Panc1 (cell line): ENCODE measurements around the gene PIK3CD. TPM values are rescaled to one million over a fixed set of nuclear protein-coding genes. Genes with fewer than 3 reads are reported as not detected.
A peak's percentile ranks its signal among the peaks of the same experiment; 100 is the strongest.

ENCODE experiments used
- ATAC-seq: fragments of 200-7000 bp; cut with Tn5 transposase; 2 replicates; pipeline ENCODE4 v1.9.1; 2020; ENCODE audit warnings: mild to moderate bottlenecking, moderate library complexity
- BruUV-seq: library from RNA; stranded (reverse); fragments of 400-500 nt; replicated peaks from 2 replicates; lab custom pipeline; 2021; lab: Mats Ljungman, UMichigan
- CTCF ChIA-PET: fragments of 300-600 bp; sonication (Branson Sonifier 250); formaldehyde crosslinking; loops from one replicate; lab custom pipeline; 2022; ENCODE audit warnings: antibody characterized with exemption; lab: Charles Lee
- POLR2A ChIA-PET: fragments of 300-600 bp; sonication (Branson Sonifier 250); formaldehyde crosslinking; loops from one replicate; lab custom pipeline; 2022; ENCODE audit warnings: antibody characterized with exemption; lab: Charles Lee
- DNase-seq: peaks from one replicate; pipeline ENCODE4 v3.0.0-alpha.2; 2010; ENCODE audit warnings: low read depth, low spot score
- H3K27ac ChIP-seq: 2 replicates; pipeline ENCODE4 v1.5.1; 2011; ENCODE audit warnings: mild to moderate bottlenecking, low read length, inconsistent platforms
- H3K27me3 ChIP-seq: fragments of 200-500 bp; sonication (Bioruptor generic); 2 replicates; pipeline ENCODE4 v1.6.0; 2014; ENCODE audit warnings: low read length, inconsistent platforms; ENCODE audit not compliant: control insufficient read depth, insufficient read depth
- H3K36me3 ChIP-seq: fragments of 200-500 bp; sonication (Bioruptor generic); 2 replicates; pipeline ENCODE4 v1.5.1; 2014; ENCODE audit warnings: inconsistent platforms, mild to moderate bottlenecking, low read length, moderate library complexity; ENCODE audit not compliant: control insufficient read depth, insufficient read depth
- H3K4me1 ChIP-seq: 2 replicates; pipeline ENCODE4 v1.5.1; 2011; ENCODE audit warnings: inconsistent platforms, mild to moderate bottlenecking, low read length, moderate library complexity; ENCODE audit not compliant: control insufficient read depth, insufficient read depth
- H3K4me3 ChIP-seq, 2 experiments: 2 replicates each; pipeline ENCODE4 v1.5.1; 2011 to 2012; ENCODE audit warnings: low read depth in 2 of 2, low read length in 2 of 2, mild to moderate bottlenecking in 2 of 2, inconsistent platforms in 1 of 2, moderate library complexity in 1 of 2
- H3K9me3 ChIP-seq: fragments of 200-500 bp; sonication (Bioruptor generic); 2 replicates; pipeline ENCODE4 v1.5.1; 2014; ENCODE audit warnings: low read depth, mild to moderate bottlenecking, inconsistent platforms, low read length, moderate library complexity; ENCODE audit not compliant: control insufficient read depth, insufficient read depth
- CTCF ChIP-seq: fragments of 450-650 bp; IDR thresholded peaks from 2 replicates; pipeline ENCODE4 v1.5.1; 2017; ENCODE audit warnings: mild to moderate bottlenecking
- POLR2AphosphoS5 ChIP-seq: IDR thresholded peaks from 2 replicates; pipeline ENCODE4 v1.6.1; 2012; ENCODE audit warnings: mild to moderate bottlenecking, low read depth, low read length, moderate library complexity
- REST ChIP-seq, 2 experiments: IDR thresholded peaks; 2 replicates each; pipeline ENCODE4 v1.6.1; 2011 to 2012; ENCODE audit warnings: low read depth in 2 of 2, control low read depth in 1 of 2, low read length in 1 of 2, mild to moderate bottlenecking in 1 of 2, moderate library complexity in 1 of 2; ENCODE audit not compliant: insufficient read depth in 1 of 2
- SIN3A ChIP-seq: IDR thresholded peaks from 2 replicates; pipeline ENCODE4 v1.6.1; 2012; ENCODE audit warnings: low read depth, mild to moderate bottlenecking, low read length, moderate library complexity, borderline replicate concordance; ENCODE audit not compliant: insufficient read depth
- TCF7L2 ChIP-seq: IDR thresholded peaks from 2 replicates; pipeline ENCODE4 v1.6.1; 2011; ENCODE audit warnings: mild to moderate bottlenecking, low read depth, low read length, inconsistent platforms
- in situ Hi-C: cut with HindIII; loops from 2 replicates; pipeline ENCODE4 v1.10.0; 2016; ENCODE audit warnings: low sequenced_read_pairs, low pct_unique_long_range_greater_than_20kb
- intact Hi-C: fragments of 100-400 bp; cut with micrococcal nuclease; formaldehyde crosslinking; loops from one replicate; pipeline ENCODE4 v1.10.0; 2022; ENCODE audit not compliant: unreplicated experiment
- total RNA-seq: library from RNA; stranded (reverse); gene quantifications from one replicate; pipeline ENCODE4 v1.2.1, GENCODE V29; 2021; ENCODE audit not compliant: unreplicated experiment

The PIK3CD gene
- total RNA-seq, 1 experiment from 2014 or later, result 12.5 TPM

GRCh38 chr1:9717193-9718005 lies 65.9 kb downstream of the PIK3CD start:
- ChIA-PET CTCF (no interaction called here), POLR2A (interaction anchor here (0.6 kb wide), 1 partner anchor 94 kb away, joined by 6 read pairs; no protein-coding TSS in a partner anchor)
- intact Hi-C loops, result no loop called here
- TF ChIP-seq POLR2AphosphoS5, result no peak
- TF ChIP-seq REST (IDR thresholded peaks at IDR 0.05; ENCODE audit: insufficient read depth in 1 of 2, low read depth in 2 of 2, low read length in 1 of 2), result no peak
- no peak for TF ChIP-seq TCF7L2
- no peak for TF ChIP-seq CTCF
- no peak for TF ChIP-seq SIN3A
- no TSS peak for BruUV-seq
- Histone ChIP-seq H3K27ac (no peak overlapping the region), H3K9me3 (no peaks in the 10 kb centered on the region; the same call in 1 of the 2 replicates), H3K4me3 (no peak overlapping the region), H3K4me1 (peaks cover 13% of the 10 kb centered on the region), H3K36me3 (no peaks in the 10 kb centered on the region), H3K27me3 (no peaks in the 10 kb centered on the region)
- ATAC-seq (no peak), DNase-seq (no peak)
- in situ Hi-C loops, result no loop called here

- no peak for ATAC-seq
- POLR2A ChIA-PET, result interaction anchor here (0.5 kb wide), 1 partner anchor 63 kb away, joined by 4 read pairs; no protein-coding TSS in a partner anchor
- intact Hi-C loops, result no loop called here
Observed at GRCh38 chr1:9718006-9718680, 66.6 kb downstream of the PIK3CD start.

More at GRCh38 chr1:9718006-9718680, 66.6 kb downstream of the PIK3CD start:
- peak overlapping the region; percentile 23; the same call in 1 of the 2 replicates for H3K27ac ChIP-seq
- no peaks in the 10 kb centered on the region for H3K36me3 ChIP-seq
- H3K4me1 ChIP-seq, result peaks cover 13% of the 10 kb centered on the region
- no peaks in the 10 kb centered on the region for H3K27me3 ChIP-seq
- DNase-seq, result no peak
- H3K9me3 ChIP-seq, result peaks cover 1% of the 10 kb centered on the region
- CTCF ChIA-PET, result no interaction called here
- BruUV-seq, result no TSS peak
- no peak for TF ChIP-seq SIN3A
- TF ChIP-seq CTCF, result no peak
- no peak for TF ChIP-seq REST (IDR thresholded peaks at IDR 0.05; ENCODE audit: insufficient read depth in 1 of 2, low read depth in 2 of 2, low read length in 1 of 2)
- no peak for TF ChIP-seq POLR2AphosphoS5
- TF ChIP-seq TCF7L2, result no peak
- no peak overlapping the region for H3K4me3 ChIP-seq
- in situ Hi-C loops, result no loop called here
